ENCODE data around the gene LTBP1. TPM values are rescaled to one million over a fixed set of nuclear protein-coding genes. Genes with fewer than 3 reads are reported as not detected.

The LTBP1 gene
- total and polyA plus RNA-seq, 2 experiments from 2014 or later: 157 to 211 TPM

- no peak overlapping the region; the same call in 1 of the 2 replicates for H2AFZ ChIP-seq
- peaks cover 5% of the 10 kb centered on the region; the same call in 1 of the 2 replicates for H3K27me3 ChIP-seq (replicated peaks; ENCODE audit: insufficient read depth)
- no peaks in the 10 kb centered on the region for H3K79me2 ChIP-seq (ENCODE audit: insufficient read depth)
- TF ChIP-seq EZH2 (IDR thresholded peaks at IDR 0.05; ENCODE audit: insufficient read depth, poor library complexity, severe bottlenecking) (no peak), EZH2phosphoT487 (IDR thresholded peaks at IDR 0.05; ENCODE audit: insufficient read depth, low read depth) (no peak)
- H3F3A ChIP-seq (ENCODE audit: insufficient read depth): no peaks in the 10 kb centered on the region
- no peak overlapping the region for H3K4me2 ChIP-seq (ENCODE audit: unreplicated experiment)
- no peaks in the 10 kb centered on the region for H3K4me1 ChIP-seq (ENCODE audit: insufficient read depth)
- no peaks in the 10 kb centered on the region for H3K36me3 ChIP-seq (ENCODE audit: low read depth)
- H3K27ac ChIP-seq: no peak overlapping the region
- H3K9ac ChIP-seq: no peak overlapping the region
- 65 to 66% methylated on average over 11 of the region's 11 CpGs for WGBS, 2 experiments (ENCODE audit: low coverage in 1 of 2, low lambda C conversion rate in 2 of 2, missing lambda C conversion rate in 2 of 2)
- no peak for DNase-seq
- no peaks in the 10 kb centered on the region for H3K9me2 ChIP-seq (ENCODE audit: insufficient read depth)
- in situ Hi-C loops (cut with MboI): no loop called here
- H3K4me3 ChIP-seq: no peak overlapping the region
- no peaks in the 10 kb centered on the region for H4K20me1 ChIP-seq (ENCODE audit: insufficient read depth)
- no peaks in the 10 kb centered on the region for H3K9me3 ChIP-seq (ENCODE audit: low read depth)
Measured at GRCh38 chr2:32932825-32933755, 13.7 kb upstream of the LTBP1 start.

- WGBS, 2 experiments (ENCODE audit: low coverage in 1 of 2, low lambda C conversion rate in 2 of 2, missing lambda C conversion rate in 2 of 2): 73 to 78% methylated on average over 5 of the region's 5 CpGs
Measured at GRCh38 chr2:32933756-32934095, 13.0 kb upstream of the LTBP1 start.

GRCh38 chr2:32937602-32938448 is 8.9 kb upstream of the LTBP1 start:
- no peak overlapping the region for H3K4me3 ChIP-seq
- DNase-seq: peak; percentile 12
- no peaks in the 10 kb centered on the region for H4K20me1 ChIP-seq (ENCODE audit: insufficient read depth)
- H3K79me2 ChIP-seq (ENCODE audit: insufficient read depth): no peaks in the 10 kb centered on the region
- no peak overlapping the region for H2AFZ ChIP-seq
- 40 to 41% methylated on average over 13 of the region's 13 CpGs for WGBS, 2 experiments (ENCODE audit: low coverage in 1 of 2, low lambda C conversion rate in 2 of 2, missing lambda C conversion rate in 2 of 2)
- peaks cover 2% of the 10 kb centered on the region; the same call in 1 of the 2 replicates for H3K27me3 ChIP-seq (replicated peaks; ENCODE audit: insufficient read depth)
- no peaks in the 10 kb centered on the region for H3K4me1 ChIP-seq (ENCODE audit: insufficient read depth)
- no peaks in the 10 kb centered on the region for H3K9me2 ChIP-seq (ENCODE audit: insufficient read depth)
- H3K9me3 ChIP-seq (ENCODE audit: low read depth): no peaks in the 10 kb centered on the region
- H3F3A ChIP-seq (ENCODE audit: insufficient read depth): no peaks in the 10 kb centered on the region
- in situ Hi-C loops (cut with MboI): no loop called here
- TF ChIP-seq EZH2 (IDR thresholded peaks at IDR 0.05; ENCODE audit: insufficient read depth, poor library complexity, severe bottlenecking) (no peak), EZH2phosphoT487 (IDR thresholded peaks at IDR 0.05; ENCODE audit: insufficient read depth, low read depth) (no peak)
- no peaks in the 10 kb centered on the region for H3K36me3 ChIP-seq (ENCODE audit: low read depth)
- no peak overlapping the region for H3K27ac ChIP-seq
- no peak overlapping the region for H3K9ac ChIP-seq
- H3K4me2 ChIP-seq (ENCODE audit: unreplicated experiment): no peak overlapping the region

More at GRCh38 chr2:32933756-32934095, 13.0 kb upstream of the LTBP1 start:
- no peaks in the 10 kb centered on the region for H4K20me1 ChIP-seq (ENCODE audit: insufficient read depth)
- DNase-seq: no peak
- H3K9ac ChIP-seq: no peak overlapping the region
- in situ Hi-C loops (cut with MboI): no loop called here
- H3F3A ChIP-seq (ENCODE audit: insufficient read depth): no peaks in the 10 kb centered on the region
- H3K27me3 ChIP-seq (replicated peaks; ENCODE audit: insufficient read depth): peaks cover 5% of the 10 kb centered on the region; the same call in 1 of the 2 replicates
- H3K9me2 ChIP-seq (ENCODE audit: insufficient read depth): no peaks in the 10 kb centered on the region
- H3K36me3 ChIP-seq (ENCODE audit: low read depth): no peaks in the 10 kb centered on the region
- no peaks in the 10 kb centered on the region for H3K9me3 ChIP-seq (ENCODE audit: low read depth)
- H3K4me3 ChIP-seq: no peak overlapping the region
- no peaks in the 10 kb centered on the region for H3K79me2 ChIP-seq (ENCODE audit: insufficient read depth)
- H2AFZ ChIP-seq: no peak overlapping the region; the same call in 1 of the 2 replicates
- H3K27ac ChIP-seq: no peak overlapping the region
- no peaks in the 10 kb centered on the region for H3K4me1 ChIP-seq (ENCODE audit: insufficient read depth)
- no peak for TF ChIP-seq EZH2 (IDR thresholded peaks at IDR 0.05; ENCODE audit: insufficient read depth, poor library complexity, severe bottlenecking)
- TF ChIP-seq EZH2phosphoT487 (IDR thresholded peaks at IDR 0.05; ENCODE audit: insufficient read depth, low read depth): no peak
- no peak overlapping the region for H3K4me2 ChIP-seq (ENCODE audit: unreplicated experiment)

- Histone ChIP-seq H3K4me2 (ENCODE audit: unreplicated experiment) (no peak overlapping the region), H2AFZ (no peak overlapping the region), H3K4me1 (ENCODE audit: insufficient read depth) (no peaks in the 10 kb centered on the region), H3K9me3 (ENCODE audit: low read depth) (no peaks in the 10 kb centered on the region), H3K9me2 (ENCODE audit: insufficient read depth) (no peaks in the 10 kb centered on the region), H3K9ac (no peak overlapping the region), H3K4me3 (no peak overlapping the region), H3K27ac (no peak overlapping the region), H3K27me3 (replicated peaks; ENCODE audit: insufficient read depth) (peaks cover 2% of the 10 kb centered on the region; the same call in 1 of the 2 replicates), H3F3A (ENCODE audit: insufficient read depth) (no peaks in the 10 kb centered on the region), H3K36me3 (ENCODE audit: low read depth) (no peaks in the 10 kb centered on the region), H3K79me2 (ENCODE audit: insufficient read depth) (no peaks in the 10 kb centered on the region), H4K20me1 (ENCODE audit: insufficient read depth) (no peaks in the 10 kb centered on the region)
- no peak for DNase-seq
- in situ Hi-C loops (cut with MboI): no loop called here
- WGBS, 2 experiments (ENCODE audit: low coverage in 1 of 2, low lambda C conversion rate in 2 of 2, missing lambda C conversion rate in 2 of 2): 90 to 91% methylated on average over 3 of the region's 3 CpGs
- TF ChIP-seq EZH2 (IDR thresholded peaks at IDR 0.05; ENCODE audit: insufficient read depth, poor library complexity, severe bottlenecking): no peak
- TF ChIP-seq EZH2phosphoT487 (IDR thresholded peaks at IDR 0.05; ENCODE audit: insufficient read depth, low read depth): no peak
Measured at GRCh38 chr2:32938934-32939333, 7.8 kb upstream of the LTBP1 start.
